Measurements from ENCODE around the gene DYNC1I1. TPM values are rescaled to one million over a fixed set of nuclear protein-coding genes. Genes with fewer than 3 reads are reported as not detected.

Gene DYNC1I1
- polyA plus RNA-seq, 6 donors from 2014 or later, result not detected

DNA sequence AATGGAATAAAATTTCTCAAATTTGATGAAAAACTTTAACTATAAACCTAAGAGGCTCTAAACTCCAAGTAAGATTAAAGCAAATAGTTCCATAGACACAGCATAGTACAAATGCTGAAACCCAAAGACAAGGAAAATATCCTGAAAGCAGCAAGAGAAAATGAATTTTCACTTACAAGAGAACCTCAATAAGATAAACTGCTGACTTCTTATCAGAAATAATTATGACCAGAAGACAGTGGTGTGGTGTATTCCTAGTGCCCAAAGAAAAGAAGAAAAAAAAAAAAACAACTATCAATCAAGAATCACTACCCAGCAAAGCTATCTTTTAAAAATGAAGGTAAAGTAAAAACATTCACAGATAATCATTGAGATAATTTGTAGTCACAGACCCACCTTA lies 106.3 kb downstream of the DYNC1I1 start:
- Mint-ChIP-seq H3K36me3 (no peaks in the 10 kb centered on the region), H3K9me3 (peaks cover 3 to 20% (median 5%) of the 10 kb centered on the region in 7 donors), H3K27ac (no peak overlapping the region), H3K4me3 (no peak overlapping the region), H3K27me3 (peaks cover 7 to 20% (median 12%) of the 10 kb centered on the region in 3 donors), H3K4me1 (no peaks in the 10 kb centered on the region)
- ATAC-seq (ENCODE audit: low read depth in 2 of 2), result no peak
- DNase-seq, result no peak

DNA sequence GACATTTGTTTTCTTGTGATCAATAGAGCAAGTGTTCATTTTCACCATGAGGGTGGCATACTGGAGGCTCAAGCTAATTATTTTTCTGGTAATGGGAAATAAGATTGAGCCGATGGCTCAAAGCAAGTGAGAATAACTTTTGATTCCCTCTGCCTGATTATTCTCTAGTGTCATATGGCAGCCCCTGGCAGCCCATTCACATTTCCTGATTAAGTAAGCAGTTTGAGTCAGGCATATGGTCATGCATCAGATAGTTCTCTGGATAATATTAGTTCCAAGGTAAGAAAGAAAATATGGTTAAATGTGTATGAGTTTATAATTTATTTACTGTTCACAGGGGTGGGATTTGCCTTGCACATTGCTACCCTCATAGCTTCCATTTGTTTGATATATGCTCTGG lies 109.2 kb downstream of the DYNC1I1 start:
- Mint-ChIP-seq H3K9me3 (peaks cover 3 to 20% (median 5%) of the 10 kb centered on the region in 7 donors), H3K27ac (no peak overlapping the region), H3K36me3 (no peaks in the 10 kb centered on the region), H3K4me3 (no peak overlapping the region), H3K4me1 (no peaks in the 10 kb centered on the region), H3K27me3 (peaks cover 3 to 8% (median 6%) of the 10 kb centered on the region in 3 donors)
- ATAC-seq (ENCODE audit: low read depth in 2 of 2), result no peak
- DNase-seq, result no peak

DNA sequence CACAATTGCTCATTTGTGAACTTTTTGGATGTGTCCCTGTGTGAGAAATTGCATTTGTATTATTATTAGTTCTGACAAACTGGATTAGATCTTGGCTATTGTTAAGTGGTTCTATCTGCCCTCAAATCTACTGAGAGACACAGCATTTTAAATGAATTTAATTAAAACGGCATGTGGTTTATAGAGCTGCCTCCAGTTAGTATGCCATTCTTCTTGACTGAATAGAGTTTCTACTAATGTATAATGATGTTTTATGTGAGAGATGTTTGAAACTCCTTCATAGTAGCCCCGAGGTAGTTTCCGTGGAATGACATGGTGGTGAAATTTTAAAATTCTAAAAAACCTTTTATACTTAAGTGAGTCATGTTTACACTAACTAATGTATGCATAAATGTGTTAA lies 110.9 kb downstream of the DYNC1I1 start:
- no peaks in the 10 kb centered on the region for H3K36me3 Mint-ChIP-seq
- peaks cover 2 to 11% (median 3%) of the 10 kb centered on the region in 7 donors for H3K9me3 Mint-ChIP-seq
- peaks cover 3 to 8% (median 6%) of the 10 kb centered on the region in 3 donors for H3K27me3 Mint-ChIP-seq
- H3K4me3 Mint-ChIP-seq, result no peak overlapping the region
- ATAC-seq (ENCODE audit: low read depth in 2 of 2) (no peak), DNase-seq (no peak)
- H3K4me1 Mint-ChIP-seq, result no peaks in the 10 kb centered on the region
- H3K27ac Mint-ChIP-seq, result no peak overlapping the region

DNA sequence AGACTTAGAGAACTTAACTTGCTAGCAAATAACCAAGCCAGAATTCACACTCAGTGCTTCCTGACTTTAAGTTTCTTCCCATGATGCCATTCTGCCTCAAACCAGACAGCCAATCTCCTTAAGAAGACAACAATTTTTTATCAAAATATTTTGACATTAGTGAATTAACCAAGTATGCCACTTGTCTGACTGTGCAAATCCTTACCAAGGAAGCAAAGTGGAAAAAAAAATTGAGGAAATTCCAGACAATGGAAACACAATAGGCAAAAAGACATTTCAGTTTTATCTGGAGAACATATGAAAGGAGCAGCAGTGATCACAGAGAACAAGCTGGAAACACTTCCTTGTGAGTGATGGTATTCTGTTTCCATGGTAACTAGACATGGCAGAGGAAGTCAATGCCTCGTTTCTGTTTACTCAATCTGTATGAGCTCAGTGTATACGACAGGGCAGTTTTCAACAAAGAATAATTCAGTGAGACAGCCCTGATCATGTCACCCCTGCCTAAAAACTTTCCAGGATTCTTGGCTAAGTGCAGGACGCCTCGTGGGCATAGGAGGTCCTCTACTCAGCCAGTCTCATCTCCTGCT lies 114.2 kb downstream of the DYNC1I1 start:
- Mint-ChIP-seq H3K27ac (no peak overlapping the region), H3K36me3 (no peaks in the 10 kb centered on the region), H3K9me3 (peaks cover 0 to 7% (median 0%) of the 10 kb centered on the region in 7 donors), H3K4me1 (no peaks in the 10 kb centered on the region), H3K27me3 (peaks cover 3 to 8% (median 6%) of the 10 kb centered on the region in 3 donors), H3K4me3 (no peak overlapping the region)
- DNase-seq (no peak), ATAC-seq (ENCODE audit: low read depth in 2 of 2) (no peak)

DNA sequence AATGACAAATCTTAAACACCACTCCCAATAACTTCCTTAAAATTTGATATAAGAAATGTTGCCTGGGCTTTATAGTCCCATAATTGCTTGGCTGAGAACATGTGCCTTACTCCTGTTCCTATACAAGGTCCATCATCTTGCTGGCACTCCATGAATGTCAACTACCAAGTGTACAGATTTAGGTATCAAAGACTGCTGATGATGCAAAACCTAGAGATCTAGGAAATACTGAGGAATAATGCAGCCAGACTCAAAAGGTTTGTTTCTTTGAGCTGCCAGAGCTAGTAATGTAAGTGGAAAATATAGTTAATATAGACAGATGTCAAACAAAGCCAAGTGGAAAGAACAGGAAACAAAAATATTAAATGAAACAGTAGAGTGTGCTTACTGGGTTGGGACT lies 121.1 kb downstream of the DYNC1I1 start:
- H3K4me3 Mint-ChIP-seq, result no peak overlapping the region
- DNase-seq (no peak), ATAC-seq (ENCODE audit: low read depth in 2 of 2) (no peak)
- H3K4me1 Mint-ChIP-seq, result no peaks in the 10 kb centered on the region
- H3K9me3 Mint-ChIP-seq, result peaks cover 0 to 3% (median 0%) of the 10 kb centered on the region in 7 donors
- peaks cover 0 to 3% (median 0%) of the 10 kb centered on the region in 3 donors for H3K27me3 Mint-ChIP-seq
- no peaks in the 10 kb centered on the region for H3K36me3 Mint-ChIP-seq
- H3K27ac Mint-ChIP-seq, result no peak overlapping the region

DNA sequence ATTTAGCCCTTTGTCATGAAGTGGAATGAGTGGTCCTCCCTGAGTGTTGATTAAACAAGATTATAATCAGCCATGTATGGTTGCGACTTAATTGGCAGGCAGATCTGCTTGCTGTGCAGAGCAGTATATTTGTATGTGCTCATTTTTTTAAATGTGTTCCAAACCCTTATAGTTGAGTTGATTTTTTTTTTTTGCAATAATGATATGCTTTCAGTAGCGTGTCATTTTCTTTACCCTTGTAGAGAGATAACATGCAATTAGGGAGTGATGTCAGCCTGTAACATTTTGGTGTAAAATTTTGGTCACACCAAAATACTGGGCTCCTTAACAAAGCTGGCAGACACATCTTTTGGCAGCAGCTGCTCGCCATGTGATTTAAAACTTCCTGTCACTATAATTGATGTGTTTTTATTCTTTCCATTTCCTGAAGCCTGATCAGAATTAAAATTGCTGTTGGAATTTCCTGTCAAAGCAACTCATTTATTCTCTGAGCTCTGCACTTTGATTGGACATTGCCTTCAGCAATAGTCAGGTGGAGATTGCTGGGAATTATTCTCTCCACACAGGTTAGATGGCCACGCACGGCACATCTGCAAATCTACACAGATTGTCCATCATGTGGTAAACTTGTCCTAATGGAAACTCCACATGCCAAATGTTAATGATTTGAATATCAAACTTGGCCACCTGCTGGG lies 125.3 kb downstream of the DYNC1I1 start:
- H3K27ac Mint-ChIP-seq, result peak overlapping the region in 1 of 6 donors; percentile 88
- H3K36me3 Mint-ChIP-seq, result no peaks in the 10 kb centered on the region
- ATAC-seq (ENCODE audit: low read depth in 2 of 2), result no peak
- H3K4me1 Mint-ChIP-seq, result no peaks in the 10 kb centered on the region
- no peak overlapping the region for H3K4me3 Mint-ChIP-seq
- no peak for DNase-seq
- H3K9me3 Mint-ChIP-seq, result no peaks in the 10 kb centered on the region
- H3K27me3 Mint-ChIP-seq, result peaks cover 0 to 3% (median 0%) of the 10 kb centered on the region in 3 donors

DNA sequence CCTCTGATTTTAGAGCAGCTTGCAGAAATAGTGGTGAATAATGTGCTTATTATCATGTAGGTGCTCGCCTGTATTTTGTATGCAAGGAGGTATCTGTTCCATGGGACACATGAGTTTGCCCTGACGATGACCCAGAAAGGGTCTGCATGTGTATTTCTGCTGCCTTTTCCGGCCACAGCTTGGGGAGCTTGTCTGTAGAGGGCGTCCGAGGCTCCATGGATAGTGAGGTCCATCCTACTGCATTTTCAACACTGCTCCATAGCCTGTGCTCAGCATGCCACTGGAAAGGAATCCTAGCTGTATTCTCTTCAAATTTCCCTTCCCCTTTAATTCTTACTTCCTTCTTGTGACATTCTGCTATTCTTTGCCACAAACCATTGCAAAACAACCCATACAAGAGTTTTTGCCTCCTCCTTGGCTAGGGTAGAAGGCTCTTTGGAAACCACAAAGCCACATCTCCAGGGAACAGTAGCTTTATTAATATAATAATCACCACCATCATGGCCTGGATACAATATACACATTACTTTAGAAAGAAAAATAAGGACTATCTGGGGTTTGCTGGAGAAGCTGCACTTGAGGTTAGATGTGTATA lies 127.7 kb downstream of the DYNC1I1 start:
- no peaks in the 10 kb centered on the region for H3K4me1 Mint-ChIP-seq
- ATAC-seq (ENCODE audit: low read depth in 2 of 2), result no peak
- H3K36me3 Mint-ChIP-seq, result no peaks in the 10 kb centered on the region
- no peaks in the 10 kb centered on the region for H3K9me3 Mint-ChIP-seq
- H3K4me3 Mint-ChIP-seq, result no peak overlapping the region
- H3K27ac Mint-ChIP-seq, result no peak overlapping the region
- H3K27me3 Mint-ChIP-seq, result no peaks in the 10 kb centered on the region
- no peak for DNase-seq

DNA sequence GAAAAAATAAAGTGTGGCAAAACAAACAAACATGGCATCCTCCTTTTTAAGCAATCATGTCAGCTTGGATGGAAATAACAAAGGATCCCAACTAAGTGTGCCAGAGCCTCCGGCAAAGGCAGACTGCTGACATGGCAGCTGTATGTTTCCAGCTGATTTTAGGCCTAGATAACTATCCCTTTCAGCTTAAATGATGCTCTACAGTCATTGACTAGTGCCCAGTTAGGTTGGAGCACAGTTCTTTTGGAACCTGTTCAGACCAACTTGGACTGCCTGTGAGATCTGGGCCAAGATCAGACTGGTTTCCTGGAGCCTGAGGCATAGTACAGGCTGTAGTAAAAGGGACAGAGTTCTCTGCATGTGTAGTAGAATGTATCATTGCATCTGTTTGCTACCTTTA lies 128.7 kb downstream of the DYNC1I1 start:
- H3K9me3 Mint-ChIP-seq, result no peaks in the 10 kb centered on the region
- H3K4me3 Mint-ChIP-seq, result no peak overlapping the region
- DNase-seq (no peak), ATAC-seq (ENCODE audit: low read depth in 2 of 2) (no peak)
- H3K36me3 Mint-ChIP-seq, result no peaks in the 10 kb centered on the region
- H3K27me3 Mint-ChIP-seq, result no peaks in the 10 kb centered on the region
- no peak overlapping the region for H3K27ac Mint-ChIP-seq
- H3K4me1 Mint-ChIP-seq, result no peaks in the 10 kb centered on the region

DNA sequence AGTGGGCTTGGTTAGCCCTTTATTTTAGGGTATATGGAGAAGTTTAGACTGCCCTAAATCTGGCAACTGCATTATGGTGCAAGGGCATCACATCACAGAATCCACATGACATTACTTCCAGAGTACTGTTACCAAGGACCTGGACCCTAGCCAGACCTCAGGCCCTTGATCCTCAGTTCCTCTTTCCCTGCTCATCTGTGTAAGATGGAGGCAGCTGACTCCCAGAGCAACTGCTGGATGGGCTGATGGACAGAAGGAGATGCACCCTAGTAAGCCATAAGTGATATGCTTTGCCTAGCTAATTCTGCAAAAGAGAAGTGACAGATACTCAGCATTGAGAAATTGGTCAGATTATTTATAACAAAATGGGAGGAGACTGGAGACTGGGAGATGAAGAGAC lies 131.7 kb downstream of the DYNC1I1 start:
- no peak for ATAC-seq (ENCODE audit: low read depth in 2 of 2)

DNA sequence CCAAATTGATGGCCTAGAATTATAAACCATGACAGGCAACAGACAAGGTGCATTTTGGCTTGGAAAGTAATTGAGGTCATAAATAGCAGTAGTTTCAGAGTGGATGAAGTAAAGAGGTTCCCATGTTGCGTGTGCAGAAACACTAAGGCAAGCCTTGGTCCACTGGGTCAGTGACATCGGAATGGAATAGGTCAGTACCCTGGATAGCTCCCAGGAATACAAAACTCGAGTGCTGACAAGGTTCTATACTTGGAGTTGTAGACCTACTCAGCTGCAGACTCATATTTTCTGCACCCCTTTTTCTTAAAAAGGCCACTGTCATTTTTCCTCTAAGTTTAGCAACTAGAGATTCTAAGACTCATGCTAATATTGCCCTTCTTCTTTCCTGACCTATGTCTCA lies 132.8 kb downstream of the DYNC1I1 start:
- no peaks in the 10 kb centered on the region for H3K4me1 Mint-ChIP-seq
- DNase-seq (no peak), ATAC-seq (ENCODE audit: low read depth in 2 of 2) (no peak)
- H3K9me3 Mint-ChIP-seq, result no peaks in the 10 kb centered on the region
- no peak overlapping the region for H3K27ac Mint-ChIP-seq
- H3K4me3 Mint-ChIP-seq, result no peak overlapping the region
- no peaks in the 10 kb centered on the region for H3K36me3 Mint-ChIP-seq
- H3K27me3 Mint-ChIP-seq, result peaks cover 6 to 23% (median 8%) of the 10 kb centered on the region in 3 donors

More for the DNA sequence above, 131.7 kb downstream of the DYNC1I1 start:
- peaks cover 5 to 15% (median 6%) of the 10 kb centered on the region in 3 donors for H3K27me3 Mint-ChIP-seq
- no peaks in the 10 kb centered on the region for H3K9me3 Mint-ChIP-seq
- H3K36me3 Mint-ChIP-seq, result no peaks in the 10 kb centered on the region
- H3K4me3 Mint-ChIP-seq, result no peak overlapping the region
- no peak overlapping the region for H3K27ac Mint-ChIP-seq
- H3K4me1 Mint-ChIP-seq, result no peaks in the 10 kb centered on the region
- DNase-seq, result no peak

DNA sequence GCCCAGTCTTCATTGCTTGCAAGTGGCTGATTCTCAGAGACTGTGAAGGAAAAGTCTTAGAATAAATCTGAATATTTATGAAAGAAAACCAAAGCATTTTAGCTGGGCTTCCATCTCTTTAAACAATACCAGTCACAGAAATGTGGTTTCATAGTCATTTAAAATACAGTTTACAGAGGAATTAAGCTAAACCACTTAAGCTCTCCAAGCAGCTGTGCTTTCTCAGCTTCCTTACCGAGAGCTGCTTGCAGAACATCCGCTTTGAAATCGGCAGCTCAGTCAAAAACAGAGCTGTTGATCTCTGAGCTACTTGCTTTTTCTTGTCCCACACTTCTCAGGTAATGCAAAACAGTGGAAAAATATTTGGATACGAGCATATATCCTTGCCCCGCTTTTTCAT lies 134.5 kb downstream of the DYNC1I1 start:
- Mint-ChIP-seq H3K4me3 (no peak overlapping the region), H3K27ac (no peak overlapping the region)
- no peak for ATAC-seq (ENCODE audit: low read depth in 2 of 2)

DNA sequence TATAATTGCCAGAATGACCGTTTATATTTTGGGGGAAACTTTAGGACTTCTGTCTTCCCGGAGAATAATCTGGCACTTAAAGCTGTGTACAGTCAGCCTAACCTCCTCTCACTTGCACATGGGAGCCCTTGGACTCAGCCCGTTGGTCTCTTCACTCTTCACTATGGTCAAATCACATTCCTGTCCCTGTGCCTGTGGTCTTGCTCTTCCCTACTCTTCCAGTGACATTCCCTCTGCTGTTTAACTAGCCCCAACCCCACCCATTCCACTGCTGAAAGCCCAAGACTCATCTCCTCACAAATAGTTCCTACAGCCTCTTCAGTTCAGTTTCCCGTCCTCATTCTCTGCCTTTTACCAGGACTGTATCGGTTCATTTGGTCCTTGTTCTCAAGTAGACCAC lies 135.0 kb downstream of the DYNC1I1 start:
- Mint-ChIP-seq H3K9me3 (no peaks in the 10 kb centered on the region), H3K4me3 (no peak overlapping the region), H3K4me1 (no peaks in the 10 kb centered on the region), H3K36me3 (no peaks in the 10 kb centered on the region), H3K27me3 (peaks cover 6 to 34% (median 14%) of the 10 kb centered on the region in 3 donors), H3K27ac (no peak overlapping the region)
- DNase-seq, result no peak
- no peak for ATAC-seq (ENCODE audit: low read depth in 2 of 2)

More for the DNA sequence above, 134.5 kb downstream of the DYNC1I1 start:
- peaks cover 6 to 34% (median 14%) of the 10 kb centered on the region in 3 donors for H3K27me3 Mint-ChIP-seq
- H3K9me3 Mint-ChIP-seq, result no peaks in the 10 kb centered on the region
- H3K4me1 Mint-ChIP-seq, result no peaks in the 10 kb centered on the region
- DNase-seq, result no peak
- H3K36me3 Mint-ChIP-seq, result no peaks in the 10 kb centered on the region

DNA sequence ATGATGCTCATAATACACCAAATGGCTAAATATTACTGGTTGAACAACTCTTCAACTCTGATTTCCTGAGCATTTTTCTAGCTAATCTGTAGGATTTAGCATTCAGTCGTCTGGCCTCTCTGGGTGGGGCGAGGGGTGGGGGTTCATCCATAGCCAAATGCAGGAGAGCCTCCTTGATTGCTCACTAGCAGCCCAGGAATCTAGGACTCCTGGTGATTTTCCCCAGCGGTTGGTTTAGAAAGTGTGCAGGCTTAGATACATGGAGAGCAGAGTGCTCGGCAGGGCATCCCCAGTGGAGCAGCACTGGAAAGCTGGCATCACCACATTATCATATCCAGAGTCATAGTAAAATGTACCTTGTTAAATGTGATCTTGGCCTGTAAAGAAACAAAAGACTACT lies 136.1 kb downstream of the DYNC1I1 start:
- no peaks in the 10 kb centered on the region for H3K36me3 Mint-ChIP-seq
- H3K9me3 Mint-ChIP-seq, result no peaks in the 10 kb centered on the region
- H3K4me3 Mint-ChIP-seq, result no peak overlapping the region
- DNase-seq (no peak), ATAC-seq (ENCODE audit: low read depth in 2 of 2) (no peak)
- H3K4me1 Mint-ChIP-seq, result no peaks in the 10 kb centered on the region
- peaks cover 9 to 34% (median 14%) of the 10 kb centered on the region in 3 donors for H3K27me3 Mint-ChIP-seq
- no peak overlapping the region for H3K27ac Mint-ChIP-seq

DNA sequence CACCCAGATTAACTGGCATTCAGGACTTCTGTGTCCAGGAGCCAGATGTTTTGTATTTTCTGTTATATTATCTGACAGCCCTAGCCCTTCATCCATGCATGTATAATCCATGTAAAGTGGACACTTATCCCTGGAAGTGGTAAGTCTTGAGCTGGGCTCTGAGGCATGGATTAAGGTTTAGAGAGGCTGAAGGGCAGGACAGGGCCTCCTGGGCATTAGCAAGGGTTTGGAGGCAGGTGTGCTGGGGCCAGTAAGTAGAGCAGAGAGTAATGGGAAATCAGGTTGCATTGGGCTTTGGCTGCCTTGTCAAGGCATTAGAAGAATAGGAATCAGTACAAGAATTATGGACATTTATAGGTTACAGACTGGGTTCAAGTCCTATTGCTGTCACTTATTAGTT lies 138.0 kb downstream of the DYNC1I1 start:
- Mint-ChIP-seq H3K9me3 (no peaks in the 10 kb centered on the region), H3K4me3 (peak overlapping the region in 1 of 8 donors; percentile 32), H3K4me1 (no peaks in the 10 kb centered on the region), H3K27me3 (peaks cover 12 to 34% (median 14%) of the 10 kb centered on the region in 3 donors), H3K36me3 (no peaks in the 10 kb centered on the region), H3K27ac (no peak overlapping the region)
- ATAC-seq (ENCODE audit: low read depth in 2 of 2) (no peak), DNase-seq (no peak)

Data from naive B cell (primary cell).